HG02642 (cell line): ENCODE measurements around the gene MMS22L.

Source experiments
- ATAC-seq: cut with Tn5 transposase; IDR thresholded peaks from one replicate; pipeline ENCODE4 v1.9.1; 2021; ENCODE audit warnings: mild to moderate bottlenecking; ENCODE audit not compliant: unreplicated experiment, poor library complexity

MMS22L gene

DNA sequence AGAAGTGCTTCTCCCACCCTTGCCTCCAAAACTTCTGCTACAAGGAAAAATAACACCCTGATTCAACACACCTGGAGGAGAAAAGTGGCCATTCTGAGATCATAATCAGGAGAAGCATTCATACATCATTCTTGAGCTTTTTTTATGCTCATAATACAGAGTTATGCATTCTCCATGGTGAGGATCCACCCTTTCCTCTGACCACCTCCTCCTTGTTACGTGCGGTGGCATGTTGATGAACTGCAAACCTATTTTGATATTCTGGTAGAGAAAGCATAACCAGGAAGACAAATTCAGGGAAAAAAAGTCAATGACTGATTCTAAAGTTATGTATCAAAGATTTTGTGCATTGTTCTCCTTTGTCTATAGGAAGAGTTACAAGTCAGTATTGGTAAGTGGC lies 188.6 kb downstream of the MMS22L start:
- no peak for ATAC-seq

DNA sequence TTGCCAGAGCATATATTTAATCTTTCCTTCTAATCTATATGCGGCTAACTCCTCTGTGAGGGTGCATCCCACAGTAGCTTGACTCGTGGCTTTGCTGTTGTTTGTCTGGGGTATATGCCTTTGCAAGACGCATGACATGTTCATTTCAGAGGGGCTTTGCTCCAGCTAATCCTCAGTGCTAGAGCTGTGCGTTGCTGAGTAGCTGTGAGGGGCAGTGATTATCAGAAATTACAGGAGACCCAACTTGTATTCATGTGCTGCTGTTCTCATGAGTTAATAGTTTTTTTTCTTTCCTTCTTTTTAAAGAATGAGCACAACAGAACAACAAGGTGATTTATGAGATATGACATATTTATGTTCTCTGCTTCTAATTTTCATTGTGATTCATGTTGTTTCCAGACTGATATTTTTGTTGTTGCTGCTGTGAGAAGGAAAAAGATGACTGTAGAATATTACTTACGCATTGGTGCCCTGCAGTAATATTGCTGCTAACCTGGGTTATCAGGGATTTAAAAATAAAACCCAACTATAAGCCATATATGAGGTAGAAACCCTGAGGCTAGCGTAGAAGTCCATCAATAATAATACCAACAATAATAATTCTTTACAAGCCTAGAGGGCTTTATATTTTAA lies 190.2 kb downstream of the MMS22L start:
- ATAC-seq, result no peak
